Ovary (tissue), 9 donors: Measurements from ENCODE around the gene TAF11. TPM values are rescaled to one million over a fixed set of nuclear protein-coding genes. Genes with fewer than 3 reads are reported as not detected.

Source experiments
- DNase-seq, 5 donors: peaks; one replicate each; pipeline ENCODE4 v3.0.0-alpha.2; 2019 to 2020
- H3K27ac ChIP-seq, 2 donors: fragments of 200-600 bp; one replicate each; pipeline versions ENCODE4 v1.5.1 to v1.8.0; 2019 to 2022
- H3K27me3 ChIP-seq: fragments of 200-600 bp; one replicate; pipeline ENCODE4 v1.8.0; 2022
- H3K36me3 ChIP-seq: fragments of 200-600 bp; sonication (generic); one replicate; pipeline ENCODE4 v1.5.1; 2019
- H3K4me1 ChIP-seq: one replicate; pipeline ENCODE4 v1.8.1; 2013; ENCODE audit warnings: mild to moderate bottlenecking, moderate library complexity; ENCODE audit not compliant: insufficient read depth
- H3K4me3 ChIP-seq: fragments of 200-600 bp; sonication (generic); one replicate; pipeline ENCODE4 v1.5.1; 2017
- H3K9me3 ChIP-seq, 2 donors: fragments of 200-600 bp in 1 of 2; sonication (generic) in 1 of 2; one replicate each; pipeline versions ENCODE4 v1.5.1 to v1.8.1; 2013 to 2019; ENCODE audit warnings: mild to moderate bottlenecking in 1 of 2, moderate library complexity in 1 of 2
- CTCF ChIP-seq, 3 donors: fragments of 450-650 bp in 2 of 3; fragments of 200-600 bp in 1 of 3; IDR thresholded peaks; one replicate each; pipeline versions ENCODE4 v1.5.1 to v1.8.0; 2016 to 2022; ENCODE audit warnings: antibody characterized with exemption in 3 of 3, mild to moderate bottlenecking in 1 of 3
- EP300 ChIP-seq: sonication (generic); formaldehyde crosslinking; IDR thresholded peaks from one replicate; pipeline ENCODE4 v1.6.1; 2017; ENCODE audit warnings: antibody characterized with exemption
- POLR2A ChIP-seq: fragments of 450-650 bp; IDR thresholded peaks from one replicate; pipeline ENCODE4 v1.6.1; 2017; ENCODE audit warnings: antibody characterized with exemption, mild to moderate bottlenecking, moderate library complexity
- WGBS, 3 donors: extraction: QIAGEN DNeasy Blood & Tissue Kit in 1 of 3; methylation state at CpG; one replicate each; pipeline versions ENCODE4 v1.1.5 to v1.1.7; 2013 to 2017; 5-methylcytosine and 5-hydroxymethylcytosine counted together
- intact Hi-C, 4 donors: fragments of 100-400 bp; cut with DNase I; formaldehyde crosslinking; loops; one replicate each; pipeline versions ENCODE4 v1.11.0 to v1.15.1; 2022 to 2023
- polyA plus RNA-seq, 2 donors: library from polyadenylated mRNA; stranded (reverse); fragments of 200-250 nt in 1 of 2; fragments of 350-450 nt in 1 of 2; fragmentation: Illumina TruSeq in 1 of 2; extraction: RNeasy Lipid Tissue Mini Kit (QIAGEN cat#74804) in 1 of 2; gene quantifications; one replicate each; pipeline ENCODE4 v1.2.3, GENCODE V29; 2013 to 2014
- total RNA-seq, 7 donors: library from RNA; depleted of rRNA in 2 of 7; stranded (reverse); fragments of >200 nt in 2 of 7; fragmentation: NEBNext Ultra II Directional in 3 of 7; extraction: Animal tissue kit (Norgen Biotek cat#: 25700) in 3 of 7; gene quantifications; one replicate each; pipeline versions ENCODE4 v1.1.0 to v1.2.4, GENCODE V29; 2016 to 2023
- donor health status: DM: no; HTN: no; CAD: no; lungs with moderate emphysema.
- donor health status: DM: no; HTN: no; CAD: no.
- donor health status: Bipolar disorder and iron deficiency.
- donor health status: DM: yes; HTN: yes; CAD: no.
- donor health status: DM: no; HTN: no; CAD: no.
- donor health status: DM: yes; HTN: yes; CAD: no.

TAF11 gene
- total and polyA plus RNA-seq, 9 donors: 16.0 to 30.8 (median 19.4) TPM

GRCh38 chr6:34916348-34916967 lies 28.6 kb upstream of the TAF11 start:
- H3K4me3 ChIP-seq: no peak overlapping the region
- WGBS, 3 donors: 51 to 60% (median 55%) methylated on average over 4 of the region's 4 CpGs
- intact Hi-C loops: no loop called here

GRCh38 chr6:34914358-34914757 lies 26.5 kb upstream of the TAF11 start:
- intact Hi-C loops: no loop called here
- H3K4me1 ChIP-seq: peaks cover 15% of the 10 kb centered on the region
- WGBS, 3 donors: 82 to 86% (median 83%) methylated on average over 4 of the region's 4 CpGs

More at GRCh38 chr6:34916348-34916967, 28.6 kb upstream of the TAF11 start:
- H3K27ac ChIP-seq: no peak overlapping the region
- no peaks in the 10 kb centered on the region for H3K36me3 ChIP-seq
- H3K9me3 ChIP-seq: no peaks in the 10 kb centered on the region
- TF ChIP-seq EP300 (no peak), CTCF (IDR thresholded peaks at IDR 0.05) (no peak), POLR2A (no peak)
- no peak for DNase-seq
- peaks cover 15% of the 10 kb centered on the region for H3K4me1 ChIP-seq
- no peaks in the 10 kb centered on the region for H3K27me3 ChIP-seq

GRCh38 chr6:34912715-34913464 lies 25.0 kb upstream of the TAF11 start:
- H3K36me3 ChIP-seq: no peaks in the 10 kb centered on the region
- intact Hi-C loops: no loop called here
- WGBS, 3 donors: 74 to 90% (median 80%) methylated on average over 3 of the region's 3 CpGs
- H3K9me3 ChIP-seq: no peaks in the 10 kb centered on the region
- no peak overlapping the region for H3K4me3 ChIP-seq
- no peaks in the 10 kb centered on the region for H3K27me3 ChIP-seq
- TF ChIP-seq CTCF (IDR thresholded peaks at IDR 0.05) (no peak), EP300 (no peak), POLR2A (no peak)
- peaks cover 17% of the 10 kb centered on the region for H3K4me1 ChIP-seq
- no peak overlapping the region for H3K27ac ChIP-seq
- no peak for DNase-seq

More at GRCh38 chr6:34914358-34914757, 26.5 kb upstream of the TAF11 start:
- DNase-seq: no peak
- Histone ChIP-seq H3K27ac (no peak overlapping the region), H3K36me3 (no peaks in the 10 kb centered on the region), H3K9me3 (no peaks in the 10 kb centered on the region), H3K4me3 (no peak overlapping the region), H3K27me3 (no peaks in the 10 kb centered on the region)
- TF ChIP-seq EP300: no peak
- TF ChIP-seq CTCF (IDR thresholded peaks at IDR 0.05): no peak
- no peak for TF ChIP-seq POLR2A

GRCh38 chr6:34911822-34912221 lies 24.0 kb upstream of the TAF11 start:
- H3K4me3 ChIP-seq: no peak overlapping the region
- no peak for TF ChIP-seq CTCF (IDR thresholded peaks at IDR 0.05)
- TF ChIP-seq POLR2A: no peak
- no peak for TF ChIP-seq EP300
- WGBS, 3 donors: 95 to 96% (median 95%) methylated on average over 5 of the region's 5 CpGs
- no peaks in the 10 kb centered on the region for H3K9me3 ChIP-seq
- H3K27me3 ChIP-seq: no peaks in the 10 kb centered on the region
- intact Hi-C loops: no loop called here
- no peak for DNase-seq
- H3K27ac ChIP-seq: no peak overlapping the region
- no peaks in the 10 kb centered on the region for H3K36me3 ChIP-seq
- H3K4me1 ChIP-seq: peaks cover 10% of the 10 kb centered on the region
